Spinal cord (tissue), 10 donors: ENCODE results near the gene CCL24. TPM values are rescaled to one million over a fixed set of nuclear protein-coding genes. Genes with fewer than 3 reads are reported as not detected.
"Not testable (repeated sequence)": the region's sequence is repeated elsewhere in the genome, so short reads cannot be mapped to it uniquely, and the experiment has no call there.

Experiments
- DNase-seq, 6 donors: peaks; one replicate each; pipeline versions ENCODE4 v3.0.0 to v3.0.0-alpha.2; 2013 to 2015; ENCODE audit warnings: low spot score in 6 of 6, low read depth in 4 of 6
- H3K27ac ChIP-seq: one replicate; pipeline ENCODE4 v1.5.1; 2013; ENCODE audit warnings: low read depth, low read length, control low read depth
- H3K27me3 ChIP-seq: one replicate; pipeline ENCODE4 v1.6.1; 2013; ENCODE audit warnings: low read length; ENCODE audit not compliant: control insufficient read depth, insufficient read depth
- H3K36me3 ChIP-seq: one replicate; pipeline ENCODE4 v1.6.1; 2013; ENCODE audit warnings: low read length; ENCODE audit not compliant: control insufficient read depth, insufficient read depth
- H3K4me1 ChIP-seq: one replicate; pipeline ENCODE4 v1.6.1; 2013; ENCODE audit warnings: low read length; ENCODE audit not compliant: control insufficient read depth, insufficient read depth
- H3K4me3 ChIP-seq: one replicate; pipeline ENCODE4 v1.5.1; 2013; ENCODE audit warnings: low read depth, low read length, control low read depth
- H3K9me3 ChIP-seq: one replicate; pipeline ENCODE4 v1.6.1; 2013; ENCODE audit warnings: low read length; ENCODE audit not compliant: control insufficient read depth, insufficient read depth
- WGBS: methylation state at CpG from one replicate; pipeline ENCODE4 v1.1.5; 2013; ENCODE audit warnings: missing lambda C conversion rate; ENCODE audit not compliant: insufficient coverage; 5-methylcytosine and 5-hydroxymethylcytosine counted together
- polyA plus RNA-seq, 2 donors: library from polyadenylated mRNA; unstranded; fragments of 120-200 nt; gene quantifications; one replicate each; pipeline ENCODE4 v1.2.1, GENCODE V29; 2013; ENCODE audit not compliant: insufficient read length in 2 of 2
- total RNA-seq, 2 donors: library from RNA; depleted of rRNA in 1 of 2; stranded (reverse); fragments of 120-200 nt in 1 of 2; fragments of >200 nt in 1 of 2; gene quantifications; one replicate each; pipeline versions ENCODE4 v1.2.3 to v1.2.4, GENCODE V29; 2013 to 2014
- donor health status: healthy.

The CCL24 gene
- total and polyA plus RNA-seq, 4 donors, result not detected

- Histone ChIP-seq H3K27ac (no peak overlapping the region), H3K27me3 (no peaks in the 10 kb centered on the region), H3K9me3 (no peaks in the 10 kb centered on the region), H3K36me3 (no peaks in the 10 kb centered on the region), H3K4me3 (no peak overlapping the region), H3K4me1 (no peaks in the 10 kb centered on the region)
- DNase-seq, result no peak
- no CpG with 5 or more reads among the region's 2 CpGs for WGBS
These were observed 19.9 kb downstream of the CCL24 start for GRCh38 chr7:75793676-75794075.

- not testable (repeated sequence) for H3K9me3 ChIP-seq, H3K4me1 ChIP-seq, H3K4me3 ChIP-seq, H3K27ac ChIP-seq, DNase-seq, H3K27me3 ChIP-seq, H3K36me3 ChIP-seq
- no CpG with 5 or more reads among the region's 5 CpGs for WGBS
These were observed 21.0 kb downstream of the CCL24 start for GRCh38 chr7:75792567-75792966.

- Histone ChIP-seq H3K36me3 (no peaks in the 10 kb centered on the region), H3K27ac (no peak overlapping the region), H3K4me3 (no peak overlapping the region), H3K4me1 (no peaks in the 10 kb centered on the region), H3K9me3 (no peaks in the 10 kb centered on the region), H3K27me3 (no peaks in the 10 kb centered on the region)
- DNase-seq, result no peak
- no CpG with 5 or more reads among the region's 3 CpGs for WGBS
These were observed 24.2 kb downstream of the CCL24 start for GRCh38 chr7:75789361-75789924.

GRCh38 chr7:75788154-75788847, 25.3 kb downstream of the CCL24 start:
- not testable (repeated sequence) for H3K4me3 ChIP-seq, H3K27ac ChIP-seq, H3K27me3 ChIP-seq, H3K4me1 ChIP-seq, H3K36me3 ChIP-seq, H3K9me3 ChIP-seq, DNase-seq
- 62% methylated on average over 8 of the region's 14 CpGs for WGBS

DNA sequence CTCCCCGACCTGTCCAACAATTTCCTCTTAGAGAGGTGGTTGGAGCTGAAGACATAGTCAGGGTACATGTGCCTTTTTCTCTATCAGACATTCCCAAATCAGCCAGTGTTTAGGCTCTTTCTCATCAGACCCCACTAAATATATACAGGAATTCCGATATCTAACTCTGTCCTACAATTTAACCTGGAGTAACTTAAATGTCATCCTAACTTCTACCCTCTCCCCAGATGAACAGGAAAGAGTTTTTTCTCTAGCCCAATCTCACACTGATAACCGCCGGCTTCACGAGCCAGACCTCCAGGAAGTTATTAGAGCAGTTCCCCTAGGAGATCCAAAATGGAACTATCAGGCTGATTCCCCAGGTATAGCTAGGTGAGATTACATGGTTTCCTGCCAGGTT, 30.5 kb downstream of the CCL24 start:
- H3K36me3 ChIP-seq, H3K4me3 ChIP-seq, H3K27me3 ChIP-seq, H3K4me1 ChIP-seq, DNase-seq, H3K27ac ChIP-seq, H3K9me3 ChIP-seq: not testable (repeated sequence)
- 80% methylated on average over 1 of the region's 5 CpGs for WGBS

DNA sequence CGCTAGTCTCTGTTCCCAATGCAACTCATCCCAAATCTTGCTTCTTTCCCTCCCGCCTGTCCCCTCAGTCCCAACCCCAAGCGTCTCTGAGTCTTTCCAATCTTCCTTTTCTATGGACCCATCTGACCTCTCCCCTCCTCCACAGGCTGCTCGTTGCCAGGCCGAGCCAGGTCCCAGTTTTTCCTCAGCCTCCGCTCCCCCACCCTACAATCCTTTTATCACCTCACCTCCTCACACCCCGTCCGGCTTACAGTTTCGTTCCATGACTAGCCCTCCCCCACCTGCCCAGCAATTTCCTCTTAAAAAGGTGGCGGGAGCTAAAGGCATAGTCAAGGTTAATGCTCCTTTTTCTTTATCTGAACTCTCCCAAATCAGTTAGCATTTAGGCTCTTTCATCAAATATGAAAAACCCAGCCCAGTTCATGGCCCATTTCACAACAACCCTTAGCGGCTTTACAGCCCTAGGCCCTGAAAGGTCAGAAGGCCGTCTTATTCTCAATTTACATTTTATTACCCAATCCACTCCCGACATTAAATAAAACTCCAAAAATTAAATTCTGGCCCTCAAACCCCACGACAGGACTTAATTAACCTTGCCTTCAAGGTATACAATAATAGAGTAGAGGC, 32.8 kb downstream of the CCL24 start:
- not testable (repeated sequence) for H3K27ac ChIP-seq

DNA sequence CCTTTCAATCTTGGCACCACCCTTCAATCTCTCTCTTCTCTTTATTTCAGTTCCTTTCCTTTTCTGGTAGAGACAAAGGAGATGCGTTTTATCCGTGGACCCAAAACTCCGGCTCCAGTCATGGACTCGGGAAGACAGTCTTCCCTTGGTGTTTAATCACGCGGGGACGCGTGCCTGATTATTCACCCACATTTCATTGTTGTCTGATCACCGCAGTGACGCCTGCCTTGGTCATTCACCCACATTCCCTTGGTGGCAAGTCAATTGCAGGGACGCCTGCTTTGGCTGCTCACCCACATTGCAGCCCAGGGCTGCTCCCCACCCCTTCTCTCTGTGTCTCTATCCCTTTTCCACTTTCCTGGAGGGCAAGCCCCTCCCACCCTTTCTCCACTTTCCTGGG, 34.1 kb downstream of the CCL24 start:
- H3K9me3 ChIP-seq, H3K27me3 ChIP-seq, H3K4me3 ChIP-seq, DNase-seq, H3K4me1 ChIP-seq, H3K27ac ChIP-seq, H3K36me3 ChIP-seq: not testable (repeated sequence)
- WGBS, result 25% methylated on average over 9 of the region's 11 CpGs

More for the DNA sequence above, 32.8 kb downstream of the CCL24 start:
- DNase-seq, H3K4me3 ChIP-seq, H3K36me3 ChIP-seq, H3K27me3 ChIP-seq, H3K9me3 ChIP-seq, H3K4me1 ChIP-seq: not testable (repeated sequence)
- WGBS, result 72% methylated on average over 11 of the region's 14 CpGs

DNA sequence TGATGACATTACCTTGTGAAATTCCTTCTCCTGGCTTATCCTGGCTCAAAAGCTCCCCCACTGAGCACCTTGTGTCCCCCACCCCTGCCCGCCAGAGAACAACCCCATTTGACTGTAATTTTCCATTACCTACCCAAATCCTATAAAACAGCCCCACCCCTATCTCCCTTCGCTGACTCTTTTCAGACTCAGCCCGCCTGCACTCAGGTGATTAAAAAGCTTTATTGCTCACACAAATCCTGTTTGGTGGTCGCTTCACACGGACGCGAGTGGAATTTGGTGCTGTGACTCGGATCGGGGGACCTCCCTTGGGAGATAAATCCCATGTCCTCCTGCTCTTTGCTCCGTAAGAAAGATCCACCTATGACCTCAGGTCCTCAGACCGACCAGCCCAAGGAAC, 34.6 kb downstream of the CCL24 start:
- not testable (repeated sequence) for H3K4me1 ChIP-seq, H3K4me3 ChIP-seq, H3K27me3 ChIP-seq, DNase-seq, H3K9me3 ChIP-seq, H3K27ac ChIP-seq, H3K36me3 ChIP-seq
- 57% methylated on average over 10 of the region's 11 CpGs for WGBS

- WGBS, result 95% methylated on average over 4 of the region's 12 CpGs
- Histone ChIP-seq H3K27me3 (no peaks in the 10 kb centered on the region), H3K9me3 (no peaks in the 10 kb centered on the region), H3K27ac (no peak overlapping the region), H3K4me3 (no peak overlapping the region), H3K4me1 (no peaks in the 10 kb centered on the region), H3K36me3 (no peaks in the 10 kb centered on the region)
- DNase-seq, result peak in 1 of 6 donors; percentile 35
These were observed 37.2 kb downstream of the CCL24 start for GRCh38 chr7:75776295-75776971.
